AG04450 (cell line): ENCODE measurements around the gene ZC3H12C. TPM values are rescaled to one million over a fixed set of nuclear protein-coding genes. Genes with fewer than 3 reads are reported as not detected.
"Not testable (repeated sequence)": the region's sequence is repeated elsewhere in the genome, so short reads cannot be mapped to it uniquely, and the experiment has no call there.

Experiments
- CTCF ChIA-PET: fragments of 300-600, 350-600 bp; formaldehyde crosslinking; extraction: SDS; loops from one replicate; lab custom pipeline; 2022; ENCODE audit warnings: antibody characterized with exemption, inconsistent platforms; lab: Charles Lee
- POLR2A ChIA-PET: fragments of 350-600 bp; formaldehyde crosslinking; extraction: SDS; loops from one replicate; lab custom pipeline; 2021; ENCODE audit warnings: antibody characterized with exemption, inconsistent platforms; lab: Yijun Ruan, JAX
- DNase-seq: peaks from one replicate; pipeline ENCODE4 v3.0.0-alpha.2; 2011; ENCODE audit warnings: low read depth, low spot score
- H3K27ac ChIP-seq: one replicate; pipeline ENCODE4 v1.5.1; 2012; ENCODE audit warnings: low read depth, low read length, control low read depth
- H3K27me3 ChIP-seq: one replicate; pipeline ENCODE4 v1.6.0; 2012; ENCODE audit warnings: low read length; ENCODE audit not compliant: control insufficient read depth, insufficient read depth
- H3K4me3 ChIP-seq: 2 replicates; pipeline ENCODE4 v1.5.1; 2011; ENCODE audit warnings: mild to moderate bottlenecking, low read depth, low read length, control low read depth
- H3K9me3 ChIP-seq: 2 replicates; pipeline ENCODE4 v1.5.1; 2012; ENCODE audit warnings: low read length; ENCODE audit not compliant: control insufficient read depth, insufficient read depth
- polyA plus RNA-seq: library from polyadenylated mRNA; depleted of rRNA; stranded (reverse); fragments of >200 nt; gene quantifications from 2 replicates; pipeline ENCODE4 v1.2.3, GENCODE V29; 2011
- TF ChIP-seq, protein P1 (sequence below): IDR thresholded peaks from 2 replicates; pipeline ENCODE4 v1.5.1; 2011; ENCODE audit warnings: low read depth, low read length, control low read depth, inconsistent platforms

Gene ZC3H12C
- polyA plus RNA-seq, 1 experiment, result 10.9 TPM

DNA sequence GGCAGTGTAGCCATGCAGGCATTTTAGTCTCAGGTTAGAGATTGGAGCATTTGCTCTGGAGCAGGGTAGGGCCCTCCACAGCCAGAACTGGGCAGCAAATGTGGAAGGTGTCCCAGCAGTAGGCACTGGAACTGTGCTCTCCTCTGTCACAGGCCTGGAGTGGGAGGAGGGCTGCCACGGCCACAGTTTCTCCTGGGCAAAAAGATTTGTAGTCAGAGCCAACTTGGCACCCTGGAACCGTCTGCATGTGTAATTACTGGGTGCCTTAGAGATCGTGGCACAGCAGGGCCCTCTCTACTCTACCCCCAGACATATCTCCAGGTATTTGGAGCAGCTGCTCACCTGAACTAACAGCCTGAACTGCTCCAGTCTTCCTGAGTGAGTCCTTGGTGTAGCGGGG, 93.7 kb downstream of the ZC3H12C start:
- no peaks in the 10 kb centered on the region for H3K27me3 ChIP-seq
- no peak overlapping the region for H3K4me3 ChIP-seq
- DNase-seq, result no peak
- no peaks in the 10 kb centered on the region for H3K9me3 ChIP-seq
- TF ChIP-seq, protein P1, sequence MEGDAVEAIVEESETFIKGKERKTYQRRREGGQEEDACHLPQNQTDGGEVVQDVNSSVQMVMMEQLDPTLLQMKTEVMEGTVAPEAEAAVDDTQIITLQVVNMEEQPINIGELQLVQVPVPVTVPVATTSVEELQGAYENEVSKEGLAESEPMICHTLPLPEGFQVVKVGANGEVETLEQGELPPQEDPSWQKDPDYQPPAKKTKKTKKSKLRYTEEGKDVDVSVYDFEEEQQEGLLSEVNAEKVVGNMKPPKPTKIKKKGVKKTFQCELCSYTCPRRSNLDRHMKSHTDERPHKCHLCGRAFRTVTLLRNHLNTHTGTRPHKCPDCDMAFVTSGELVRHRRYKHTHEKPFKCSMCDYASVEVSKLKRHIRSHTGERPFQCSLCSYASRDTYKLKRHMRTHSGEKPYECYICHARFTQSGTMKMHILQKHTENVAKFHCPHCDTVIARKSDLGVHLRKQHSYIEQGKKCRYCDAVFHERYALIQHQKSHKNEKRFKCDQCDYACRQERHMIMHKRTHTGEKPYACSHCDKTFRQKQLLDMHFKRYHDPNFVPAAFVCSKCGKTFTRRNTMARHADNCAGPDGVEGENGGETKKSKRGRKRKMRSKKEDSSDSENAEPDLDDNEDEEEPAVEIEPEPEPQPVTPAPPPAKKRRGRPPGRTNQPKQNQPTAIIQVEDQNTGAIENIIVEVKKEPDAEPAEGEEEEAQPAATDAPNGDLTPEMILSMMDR, result no peak
- ChIA-PET POLR2A (no interaction called here), CTCF (interaction anchor here (1.6 kb wide), 1 partner anchor 14 kb away, joined by 5 read pairs; no protein-coding TSS in a partner anchor)
- no peak overlapping the region for H3K27ac ChIP-seq

DNA sequence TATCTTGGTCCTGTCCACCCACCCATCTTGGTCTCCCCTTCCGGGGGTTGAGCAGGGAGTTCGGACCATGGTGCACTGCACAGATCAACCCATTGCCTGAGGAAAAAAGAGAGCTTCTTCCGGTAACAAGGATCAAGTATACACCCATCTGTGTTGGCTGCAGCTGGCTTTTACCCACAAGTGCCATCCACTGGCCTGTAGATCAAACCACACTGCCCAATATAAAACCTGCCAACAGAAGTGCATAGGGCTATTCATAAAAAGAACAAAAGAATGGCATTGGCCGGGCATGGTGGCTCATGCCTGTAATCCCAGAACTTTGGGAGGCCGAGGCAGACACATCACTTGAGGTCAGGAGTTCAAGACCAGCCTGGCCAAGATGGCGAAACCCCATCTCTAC, 94.5 kb downstream of the ZC3H12C start:
- Histone ChIP-seq H3K4me3 (no peak overlapping the region), H3K27ac (no peak overlapping the region), H3K9me3 (no peaks in the 10 kb centered on the region), H3K27me3 (no peaks in the 10 kb centered on the region)
- CTCF ChIA-PET, result interaction anchor here (0.5 to 1.8 kb wide), 2 partner anchors 14 to 1169 kb away, joined by 3 to 4 read pairs; no protein-coding TSS in a partner anchor
- POLR2A ChIA-PET, result no interaction called here
- TF ChIP-seq, protein P1, result no peak
- no peak for DNase-seq

DNA sequence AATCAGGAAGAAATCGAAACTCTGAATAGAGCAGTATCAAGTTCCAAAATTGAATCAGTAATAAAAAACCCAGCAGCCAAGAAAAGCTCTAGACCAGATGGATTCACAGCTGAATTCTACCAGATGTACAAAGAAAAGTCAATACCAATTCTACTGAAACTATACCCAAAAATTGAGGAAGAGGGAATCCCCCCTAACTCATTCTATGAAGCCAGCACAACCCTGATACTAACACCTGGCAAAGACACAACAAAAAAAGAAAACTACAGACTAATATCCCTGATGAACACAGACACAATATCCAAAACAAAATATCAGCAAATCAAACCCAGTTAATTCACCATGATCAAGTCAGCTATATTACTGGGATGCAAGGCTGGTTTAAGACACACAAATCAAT, 97.7 kb downstream of the ZC3H12C start:
- Histone ChIP-seq H3K9me3 (no peaks in the 10 kb centered on the region), H3K27me3 (no peaks in the 10 kb centered on the region), H3K27ac (no peak overlapping the region), H3K4me3 (no peak overlapping the region)
- CTCF ChIA-PET, result interaction anchor here (1.1 kb wide), 1 partner anchor 16 kb away, joined by 3 read pairs; no protein-coding TSS in a partner anchor
- TF ChIP-seq, protein P1, result no peak
- DNase-seq, result no peak
- POLR2A ChIA-PET, result no interaction called here

DNA sequence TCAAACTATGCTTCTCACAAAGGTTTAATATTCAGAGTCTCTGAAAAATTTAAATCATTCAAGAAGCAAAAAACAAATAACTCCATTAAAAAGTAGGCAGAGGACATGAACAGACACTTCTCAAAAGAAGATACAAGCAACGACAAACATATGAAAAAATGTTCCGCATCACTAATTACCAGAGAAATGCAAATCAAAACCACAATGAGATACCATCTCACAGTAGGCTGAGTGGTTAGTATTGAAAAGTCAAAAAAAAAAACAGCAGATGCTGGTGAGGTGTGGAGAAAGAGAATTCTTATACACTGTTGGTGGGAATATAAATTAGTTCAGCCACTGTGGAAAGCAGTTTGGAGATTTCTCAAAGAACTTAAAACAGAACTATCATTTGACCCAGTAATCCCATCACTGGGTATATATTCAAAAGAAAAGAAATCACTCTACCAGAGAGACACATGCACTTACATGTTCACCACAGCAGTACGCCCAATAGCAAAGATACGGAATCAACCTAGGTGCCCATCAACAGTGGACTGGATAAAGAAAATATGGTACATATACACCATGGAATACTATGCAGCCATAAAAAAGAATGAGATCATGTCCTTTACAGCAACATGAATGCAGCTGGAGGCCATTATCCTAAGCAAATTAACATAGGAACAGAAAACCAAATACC, 99.6 kb downstream of the ZC3H12C start:
- DNase-seq, POLR2A ChIA-PET, H3K27ac ChIP-seq, H3K4me3 ChIP-seq, H3K27me3 ChIP-seq, H3K9me3 ChIP-seq: not testable (repeated sequence)
- CTCF ChIA-PET, result interaction anchor here (1.0 kb wide), 1 partner anchor 9 kb away, joined by 3 read pairs; no protein-coding TSS in a partner anchor

DNA sequence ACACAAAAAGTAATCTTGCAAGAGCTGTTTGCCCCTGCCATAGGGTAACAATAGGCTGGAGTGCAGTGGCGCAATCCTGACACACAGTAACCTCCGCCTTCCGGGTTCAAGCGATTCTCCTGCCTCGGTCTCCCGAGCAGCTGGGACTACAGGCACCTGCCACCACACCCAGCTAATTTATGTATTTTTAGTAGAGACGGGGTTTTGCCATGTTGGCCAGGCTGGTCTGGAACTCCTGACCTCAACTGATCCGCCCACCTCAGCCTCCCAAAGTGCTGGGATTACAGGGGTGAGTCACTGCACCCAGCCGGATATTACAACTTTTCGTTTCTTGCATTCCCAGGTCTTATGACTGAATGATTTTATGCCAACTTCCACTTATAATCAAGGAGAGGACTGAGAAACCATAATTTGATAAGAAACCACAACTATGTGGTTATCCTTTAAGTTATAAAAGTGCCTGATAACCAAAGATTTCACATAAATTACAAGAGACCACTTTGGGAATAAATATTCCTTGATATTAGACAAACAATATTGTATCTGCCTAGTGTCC, 101.1 kb downstream of the ZC3H12C start:
- POLR2A ChIA-PET, CTCF ChIA-PET, H3K4me3 ChIP-seq, DNase-seq, H3K27me3 ChIP-seq, H3K27ac ChIP-seq, H3K9me3 ChIP-seq: not testable (repeated sequence)

DNA sequence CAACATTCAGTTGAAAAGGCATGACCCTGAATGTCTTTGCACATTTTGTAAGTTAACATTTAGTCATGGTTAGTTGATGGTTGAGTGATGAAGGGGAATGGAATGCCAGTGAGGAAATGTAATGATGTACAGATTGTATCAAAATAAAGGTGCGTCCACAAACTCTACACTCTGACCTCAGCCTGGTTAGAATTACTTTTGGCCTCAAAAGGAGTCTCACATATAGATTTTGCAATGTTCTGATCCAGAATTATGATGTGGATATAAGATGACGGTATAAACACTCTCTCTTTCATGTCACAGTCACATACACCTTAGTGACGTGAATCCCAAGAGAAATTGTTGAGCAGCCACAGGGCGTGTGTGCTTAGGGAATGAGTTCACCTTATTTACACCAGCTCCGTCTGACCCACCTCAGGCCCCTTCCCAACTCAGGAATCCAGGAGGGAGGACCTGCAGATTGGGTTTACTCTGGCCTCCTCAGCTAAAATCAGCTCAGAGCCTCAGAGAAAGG, 103.1 kb downstream of the ZC3H12C start:
- no peak for DNase-seq
- ChIA-PET CTCF (interaction anchor here (0.8 to 1.1 kb wide), 3 partner anchors 22 to 238 kb away, joined by 3 to 4 read pairs (median 3); no protein-coding TSS in a partner anchor), POLR2A (interaction anchor here (1.5 kb wide), 1 partner anchor 233 kb away, joined by 3 read pairs; the partner anchor contains the start of gene FDX1)
- Histone ChIP-seq H3K9me3 (no peaks in the 10 kb centered on the region), H3K27ac (peak overlapping the region; percentile 25), H3K27me3 (no peaks in the 10 kb centered on the region), H3K4me3 (no peak overlapping the region)
- TF ChIP-seq, protein P1, result no peak
